Endothelial cell of umbilical vein (primary cell): ENCODE data around the gene NR1H2. TPM values are rescaled to one million over a fixed set of nuclear protein-coding genes. Genes with fewer than 3 reads are reported as not detected.

Source experiments
- BruUV-seq: library from RNA; stranded (reverse); fragments of 400-500 nt; replicated peaks from 2 replicates; lab custom pipeline; 2021; lab: Mats Ljungman, UMichigan
- CTCF ChIA-PET: fragments of 300-600, 350-600 bp; sonication (Branson Sonifier 250); formaldehyde crosslinking; loops from one replicate; lab custom pipeline; 2021; ENCODE audit warnings: antibody characterized with exemption, inconsistent platforms; lab: Charles Lee
- POLR2A ChIA-PET: fragments of 300-600, 350-600 bp; sonication (Branson Sonifier 250); formaldehyde crosslinking; loops from one replicate; lab custom pipeline; 2021; ENCODE audit warnings: antibody characterized with exemption, inconsistent platforms; lab: Charles Lee
- DNase-seq: peaks from one replicate; pipeline ENCODE4 v3.0.0-alpha.2; 2011; ENCODE audit warnings: low read depth, low spot score
- FAIRE-seq: peaks from 2 replicates; lab custom pipeline; 2011; peaks lifted over from hg19 to GRCh38; lab: Jason Lieb, UNC
- H2AFZ ChIP-seq: 2 replicates; pipeline ENCODE4 v1.6.0; 2012; ENCODE audit warnings: low read depth, low read length, control low read depth, inconsistent platforms
- H3K27ac ChIP-seq: 2 replicates; pipeline ENCODE4 v1.5.1; 2011; ENCODE audit warnings: low read depth, mild to moderate bottlenecking, control low read depth, low read length, moderate library complexity; ENCODE audit not compliant: insufficient read depth
- H3K27me3 ChIP-seq, 2 experiments: 2 replicates each; pipeline versions ENCODE4 v1.6.0 to v1.6.1; 2011; ENCODE audit warnings: low read length in 2 of 2, mixed read lengths in 1 of 2; ENCODE audit not compliant: control insufficient read depth in 2 of 2, insufficient read depth in 2 of 2
- H3K36me3 ChIP-seq, 2 experiments: 2 replicates in 1 of 2; 3 replicates in 1 of 2; pipeline ENCODE4 v1.5.1; 2011; ENCODE audit warnings: low read length in 2 of 2, mild to moderate bottlenecking in 1 of 2, moderate library complexity in 1 of 2; ENCODE audit not compliant: control insufficient read depth in 2 of 2, insufficient read depth in 2 of 2; ENCODE audit errors: extremely low read depth in 1 of 2
- H3K4me1 ChIP-seq: 3 replicates; pipeline ENCODE4 v1.5.1; 2011; ENCODE audit warnings: mild to moderate bottlenecking, low read length; ENCODE audit not compliant: control insufficient read depth, insufficient read depth; ENCODE audit errors: extremely low read depth
- H3K4me2 ChIP-seq: 2 replicates; pipeline ENCODE4 v1.6.1; 2011; ENCODE audit warnings: low read length, control low read depth, mixed read lengths; ENCODE audit not compliant: insufficient read depth
- H3K4me3 ChIP-seq, 3 experiments: fragments of 200-600 bp in 1 of 3; sonication (generic), shearing (Covaris generic) in 1 of 3; replicated peaks in 1 of 3; 2 replicates each; pipeline ENCODE4 v1.5.1; 2011 to 2016; ENCODE audit warnings: control low read depth in 3 of 3, low read length in 3 of 3, mild to moderate bottlenecking in 2 of 3, inconsistent platforms in 1 of 3, low read depth in 1 of 3, moderate library complexity in 1 of 3; ENCODE audit not compliant: insufficient read depth in 1 of 3
- H3K79me2 ChIP-seq: 2 replicates; pipeline ENCODE4 v1.6.0; 2012; ENCODE audit warnings: low read length, inconsistent platforms; ENCODE audit not compliant: control insufficient read depth, insufficient read depth
- H3K9ac ChIP-seq: replicated peaks from 2 replicates; pipeline ENCODE3; 2011; ENCODE audit warnings: low read length, control low read depth; ENCODE audit not compliant: insufficient read depth; ENCODE audit errors: extremely low read depth
- H3K9me1 ChIP-seq: replicated peaks from 3 replicates; pipeline ENCODE4 v1.6.0; 2011; ENCODE audit warnings: mild to moderate bottlenecking, low read length; ENCODE audit not compliant: control insufficient read depth, insufficient read depth; ENCODE audit errors: extremely low read depth
- H3K9me3 ChIP-seq: replicated peaks from 2 replicates; pipeline ENCODE4 v1.5.1; 2012; ENCODE audit warnings: low read length, inconsistent platforms; ENCODE audit not compliant: control insufficient read depth, insufficient read depth
- H4K20me1 ChIP-seq: replicated peaks from 2 replicates; pipeline ENCODE3; 2011; ENCODE audit warnings: mild to moderate bottlenecking, low read length; ENCODE audit not compliant: control insufficient read depth, insufficient read depth; ENCODE audit errors: extremely low read depth
- CTCF ChIP-seq, 2 donors: IDR thresholded peaks; 1 replicate in 1 of 2; 2 replicates in 1 of 2; pipeline ENCODE4 v1.5.1; 2011; ENCODE audit warnings: low read length in 2 of 2, mild to moderate bottlenecking in 2 of 2, moderate library complexity in 2 of 2, control low read depth in 1 of 2, inconsistent platforms in 1 of 2, low read depth in 1 of 2; ENCODE audit not compliant: insufficient read depth in 1 of 2; ENCODE audit errors: extremely low read depth in 1 of 2
- EZH2 ChIP-seq: IDR thresholded peaks from 2 replicates; pipeline ENCODE4 v1.6.1; 2012; ENCODE audit warnings: borderline replicate concordance, low read depth, mild to moderate bottlenecking, moderate library complexity, low read length, inconsistent platforms; ENCODE audit not compliant: severe bottlenecking
- FOS ChIP-seq: IDR thresholded peaks from 2 replicates; pipeline ENCODE4 v1.6.1; 2011; ENCODE audit warnings: mild to moderate bottlenecking, low read length, moderate library complexity, borderline replicate concordance; ENCODE audit not compliant: insufficient read depth
- GATA2 ChIP-seq: IDR thresholded peaks from 2 replicates; pipeline ENCODE4 v1.7.0; 2011; ENCODE audit warnings: low read depth, mild to moderate bottlenecking, moderate library complexity, mixed read lengths, low read length; ENCODE audit not compliant: insufficient read length, insufficient read depth
- JUN ChIP-seq: IDR thresholded peaks from 2 replicates; pipeline ENCODE4 v1.6.1; 2011; ENCODE audit warnings: borderline replicate concordance, low read depth; ENCODE audit not compliant: insufficient read length, insufficient read depth
- MYC ChIP-seq: IDR thresholded peaks from one replicate; pipeline ENCODE4 v1.6.1; 2011; ENCODE audit warnings: mild to moderate bottlenecking, low read depth, low read length
- POLR2A ChIP-seq: IDR thresholded peaks from 2 replicates; pipeline ENCODE4 v1.6.1; 2012; ENCODE audit warnings: low read depth, mild to moderate bottlenecking, control low read depth, low read length
- POLR2AphosphoS5 ChIP-seq: IDR thresholded peaks from 2 replicates; pipeline ENCODE4 v1.6.1; 2012; ENCODE audit warnings: low read depth, mild to moderate bottlenecking, control low read depth, low read length, moderate library complexity; ENCODE audit not compliant: insufficient read depth
- dilution Hi-C: fragments of 300-500 bp; cut with MboI; formaldehyde crosslinking; loops from one replicate; pipeline ENCODE4 v1.15.0; 2019; ENCODE audit warnings: low sequenced_read_pairs; ENCODE audit not compliant: extremely low pct_ligation_motif_present
- intact Hi-C: fragments of 100-400 bp; cut with micrococcal nuclease; formaldehyde crosslinking; loops from one replicate; pipeline ENCODE4 v1.10.0; 2022
- polyA plus RNA-seq, 4 experiments: library from polyadenylated mRNA; depleted of rRNA in 3 of 4; stranded (reverse) in 3 of 4; unstranded in 1 of 4; fragments of >200 nt; gene quantifications; 2 replicates each; pipeline versions ENCODE4 v1.2.1 to v1.2.3, GENCODE V29; 2011 to 2012; ENCODE audit warnings: missing spikeins in 1 of 4
- total RNA-seq: library from RNA; stranded (reverse); gene quantifications from 2 replicates; pipeline ENCODE4 v1.2.3, GENCODE V29; 2021
- TF ChIP-seq, protein P1 (sequence below): IDR thresholded peaks from 2 replicates; pipeline ENCODE4 v1.6.1; 2011; ENCODE audit not compliant: insufficient read depth, insufficient read length

The NR1H2 gene
- total and polyA plus RNA-seq, 2 donors (not counting 3 experiments of a cell fraction or from before 2014, with no cell fraction given), result 46.7 to 48.4 TPM

- Histone ChIP-seq H3K9me3 (no peaks in the 10 kb centered on the region), H3K4me3 (peak within 1 kb of the TSS; percentile 71 to 94 (median 80)), H3K9ac (peak within 1 kb of the TSS; percentile 86), H3K9me1 (no peaks in the 10 kb centered on the region), H3K4me2 (peak within 1 kb of the TSS; percentile 98), H3K27me3 (no peaks in the 10 kb centered on the region), H4K20me1 (no peaks in the 10 kb centered on the region), H3K79me2 (peaks cover 27% of the 10 kb centered on the region), H3K36me3 (peaks cover 0 to 22% of the 10 kb centered on the region in 2 experiments), H3K27ac (peak within 1 kb of the TSS; percentile 63), H2AFZ (peak within 1 kb of the TSS; percentile 71), H3K4me1 (peaks cover 16% of the 10 kb centered on the region)
- TF ChIP-seq JUN (no peak), POLR2AphosphoS5 (peak; percentile 30), MYC (peak; percentile 30), GATA2 (no peak), POLR2A (peak; percentile 79), FOS (no peak), CTCF (IDR thresholded peaks at IDR 0.05; ENCODE audit: extremely low read depth in 1 of 2, insufficient read depth in 1 of 2, low read depth in 1 of 2, low read length in 2 of 2) (no peak), EZH2 (no peak)
- TF ChIP-seq, protein P1, sequence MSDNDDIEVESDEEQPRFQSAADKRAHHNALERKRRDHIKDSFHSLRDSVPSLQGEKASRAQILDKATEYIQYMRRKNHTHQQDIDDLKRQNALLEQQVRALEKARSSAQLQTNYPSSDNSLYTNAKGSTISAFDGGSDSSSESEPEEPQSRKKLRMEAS, result peak; percentile 61
- ChIA-PET POLR2A (interaction anchor here (1.4 kb wide), 1 partner anchor 8 kb away, joined by 4 read pairs; the partner anchor contains the start of gene NR1H2), CTCF (interaction anchor here (0.9 to 1.9 kb wide), 8 partner anchors 14 to 83 kb away, joined by 3 to 12 read pairs (median 4); partner anchors contain the start of gene KCNC3)
- intact Hi-C loops (loop anchor here (1.0 kb wide), 6 partner anchors 8 to 507 kb away; partner anchors contain the start of genes AKT1S1, JOSD2, NR1H2 and TBC1D17), dilution Hi-C loops (no loop called here)
- FAIRE-seq (peak; percentile 97), DNase-seq (peak; percentile 99)
- BruUV-seq, result no TSS peak
Measured at GRCh38 chr19:50383852-50384684, 7.8 kb downstream of the NR1H2 start, which contains the start of gene POLD1. Gene POLD1, plus strand, starts transcription at chr19:50384347. Its CDS starts 14,505 bp downstream, at chr19:50398852.
